MCF 10A (cell line): Measurements from ENCODE around the gene SIGLEC15. TPM values are rescaled to one million over a fixed set of nuclear protein-coding genes. Genes with fewer than 3 reads are reported as not detected.

ENCODE experiments used
- BruUV-seq: library from RNA; stranded (reverse); fragments of 400-500 nt; replicated peaks from 2 replicates; lab custom pipeline; 2021; lab: Mats Ljungman, UMichigan
- CTCF ChIA-PET: fragments of 300-600 bp; sonication (Branson Sonifier 250); formaldehyde crosslinking; extraction: SDS; loops from one replicate; lab custom pipeline; 2021; ENCODE audit warnings: antibody characterized with exemption, inconsistent platforms; lab: Yijun Ruan, JAX
- POLR2A ChIA-PET: fragments of 300-600, 350-650 bp; sonication (Branson Sonifier 250); formaldehyde crosslinking; extraction: SDS; loops from one replicate; lab custom pipeline; 2020; ENCODE audit warnings: antibody characterized with exemption, inconsistent platforms; lab: Yijun Ruan, JAX
- DNase-seq: peaks from one replicate; pipeline ENCODE4 v3.0.0-alpha.2; 2018; ENCODE audit not compliant: unreplicated experiment
- H3K27ac Mint-ChIP-seq: one replicate; pipeline ENCODE4 v1.8.0; 2022; ENCODE audit warnings: mild to moderate bottlenecking, low read depth, mixed read lengths; ENCODE audit not compliant: unreplicated experiment
- H3K27me3 Mint-ChIP-seq: one replicate; pipeline ENCODE4 v1.8.0; 2022; ENCODE audit warnings: mixed read lengths; ENCODE audit not compliant: insufficient read depth, unreplicated experiment
- H3K36me3 Mint-ChIP-seq: one replicate; pipeline ENCODE4 v1.8.0; 2022; ENCODE audit warnings: mild to moderate bottlenecking, moderate library complexity, mixed read lengths; ENCODE audit not compliant: insufficient read depth, unreplicated experiment
- H3K4me1 Mint-ChIP-seq: one replicate; pipeline ENCODE4 v1.8.0; 2022; ENCODE audit warnings: mixed read lengths; ENCODE audit not compliant: insufficient read depth, unreplicated experiment
- H3K4me3 Mint-ChIP-seq: one replicate; pipeline ENCODE4 v1.8.0; 2022; ENCODE audit warnings: mild to moderate bottlenecking, moderate library complexity, mixed read lengths; ENCODE audit not compliant: unreplicated experiment
- H3K9me3 Mint-ChIP-seq: one replicate; pipeline ENCODE4 v1.8.0; 2022; ENCODE audit warnings: mixed read lengths; ENCODE audit not compliant: unreplicated experiment
- CTCF ChIP-seq: fragments of 200-600 bp; IDR thresholded peaks from one replicate; pipeline ENCODE4 v1.8.0; 2022; ENCODE audit warnings: antibody characterized with exemption, mild to moderate bottlenecking; ENCODE audit not compliant: unreplicated experiment
- intact Hi-C: fragments of 100-400 bp; cut with micrococcal nuclease; formaldehyde crosslinking; loops from 2 replicates; pipeline ENCODE4 v1.14.1; 2022
- total RNA-seq: library from RNA; stranded (reverse); gene quantifications from 2 replicates; pipeline ENCODE4 v1.2.3, GENCODE V29; 2022

The SIGLEC15 gene
- total RNA-seq, 1 experiment from 2014 or later = not detected

GRCh38 chr18:45786941-45787340, 38.5 kb upstream of the SIGLEC15 start:
- Mint-ChIP-seq H3K36me3 (no peaks in the 10 kb centered on the region), H3K27ac (no peak overlapping the region), H3K27me3 (no peaks in the 10 kb centered on the region), H3K4me3 (no peak overlapping the region), H3K4me1 (peaks cover 11% of the 10 kb centered on the region), H3K9me3 (no peaks in the 10 kb centered on the region)
- ChIA-PET CTCF (interaction anchor here (0.6 to 1.2 kb wide), 2 partner anchors 63 to 92 kb away, joined by 3 to 4 read pairs; no protein-coding TSS in a partner anchor), POLR2A (no interaction called here)
- no TSS peak for BruUV-seq
- TF ChIP-seq CTCF = no peak
- no peak for DNase-seq
- intact Hi-C loops = no loop called here

GRCh38 chr18:45787346-45787745, 38.1 kb upstream of the SIGLEC15 start:
- H3K36me3 Mint-ChIP-seq = no peaks in the 10 kb centered on the region

GRCh38 chr18:45788861-45789260, 36.6 kb upstream of the SIGLEC15 start:
- intact Hi-C loops = no loop called here
- ChIA-PET CTCF (interaction anchor here (0.7 to 1.1 kb wide), 2 partner anchors 17 to 80 kb away, joined by 3 to 4 read pairs; no protein-coding TSS in a partner anchor), POLR2A (interaction anchor here (0.7 kb wide), 2 partner anchors 15 to 19 kb away, joined by 3 read pairs; no protein-coding TSS in a partner anchor)
- H3K4me3 Mint-ChIP-seq = no peak overlapping the region
- no peak for TF ChIP-seq CTCF
- H3K36me3 Mint-ChIP-seq = no peaks in the 10 kb centered on the region
- no TSS peak for BruUV-seq
- H3K4me1 Mint-ChIP-seq = peaks cover 26% of the 10 kb centered on the region
- no peak overlapping the region for H3K27ac Mint-ChIP-seq
- H3K27me3 Mint-ChIP-seq = no peaks in the 10 kb centered on the region
- H3K9me3 Mint-ChIP-seq = no peaks in the 10 kb centered on the region
- DNase-seq = no peak

More at GRCh38 chr18:45787346-45787745, 38.1 kb upstream of the SIGLEC15 start:
- Mint-ChIP-seq H3K4me1 (peaks cover 12% of the 10 kb centered on the region), H3K9me3 (no peaks in the 10 kb centered on the region), H3K27ac (no peak overlapping the region), H3K4me3 (no peak overlapping the region), H3K27me3 (no peaks in the 10 kb centered on the region)
- no TSS peak for BruUV-seq
- ChIA-PET CTCF (interaction anchor here (0.6 to 1.2 kb wide), 2 partner anchors 63 to 92 kb away, joined by 3 to 4 read pairs; no protein-coding TSS in a partner anchor), POLR2A (interaction anchor here (0.7 kb wide), 1 partner anchor 12 kb away, joined by 3 read pairs; no protein-coding TSS in a partner anchor)
- intact Hi-C loops = no loop called here
- no peak for TF ChIP-seq CTCF
- no peak for DNase-seq

- no TSS peak for BruUV-seq
- H3K9me3 Mint-ChIP-seq = no peaks in the 10 kb centered on the region
- no peaks in the 10 kb centered on the region for H3K36me3 Mint-ChIP-seq
- peak overlapping the region; percentile 37 for H3K4me3 Mint-ChIP-seq
- no peaks in the 10 kb centered on the region for H3K27me3 Mint-ChIP-seq
- intact Hi-C loops = loop anchor here (1.0 to 2.0 kb wide), 2 partner anchors 11 to 46 kb away; no protein-coding TSS in a partner anchor
- peak overlapping the region; percentile 94 for H3K27ac Mint-ChIP-seq
- no peak for TF ChIP-seq CTCF
- peaks cover 20% of the 10 kb centered on the region for H3K4me1 Mint-ChIP-seq
- ChIA-PET POLR2A (interaction anchor here (0.7 to 1.9 kb wide), 3 partner anchors 9 to 105 kb away, joined by 4 to 11 read pairs (median 5); no protein-coding TSS in a partner anchor), CTCF (interaction anchor here (0.7 kb wide), 1 partner anchor 11 kb away, joined by 6 read pairs; no protein-coding TSS in a partner anchor)
- no peak for DNase-seq
These were observed 32.8 kb upstream of the SIGLEC15 start for GRCh38 chr18:45792506-45793263.
